Sigmoid colon (tissue), 4 donors: ENCODE results near the gene BCAS3.

Source experiments
- CTCF ChIP-seq, 4 experiments: fragments of 450-650 bp in 3 of 4; fragments of 200-600 bp in 1 of 4; IDR thresholded peaks; one replicate each; pipeline ENCODE4 v1.5.1; 2016 to 2019; ENCODE audit warnings: antibody characterized with exemption in 4 of 4, mild to moderate bottlenecking in 3 of 4, moderate library complexity in 2 of 4
- POLR2A ChIP-seq, 2 donors: fragments of 450-650 bp; IDR thresholded peaks; one replicate each; pipeline ENCODE4 v1.6.1; 2016; ENCODE audit warnings: antibody characterized with exemption in 2 of 2, mild to moderate bottlenecking in 2 of 2, moderate library complexity in 2 of 2
- POLR2AphosphoS5 ChIP-seq, 4 donors: sonication (generic); formaldehyde crosslinking; IDR thresholded peaks; one replicate each; pipeline ENCODE4 v1.6.1; 2017; ENCODE audit warnings: antibody characterized with exemption in 4 of 4

GRCh38 chr17:61411011-61411260 lies 733.3 kb downstream of the BCAS3 start:
- TF ChIP-seq CTCF (IDR thresholded peaks at IDR 0.05) (peak in 1 of 4 experiments; percentile 28), POLR2A (IDR thresholded peaks at IDR 0.05) (no peak), POLR2AphosphoS5 (IDR thresholded peaks at IDR 0.05) (no peak)
